Activated CD8-positive, alpha-beta T cell treated with anti-CD3 and anti-CD28 coated beads for 36 hours (primary cell): ENCODE data around the gene SYNRG. TPM values are rescaled to one million over a fixed set of nuclear protein-coding genes. Genes with fewer than 3 reads are reported as not detected.

Experiments used
- ATAC-seq: fragments of 200-7000 bp; cut with Tn5 transposase; one replicate; pipeline ENCODE4 v1.10.0; 2021; ENCODE audit warnings: mild to moderate bottlenecking, moderate library complexity
- CTCF ChIA-PET: fragments of 350-600 bp; sonication (Branson Sonifier 250); formaldehyde crosslinking; loops from one replicate; lab custom pipeline; 2021; ENCODE audit warnings: antibody characterized with exemption; lab: Charles Lee
- POLR2A ChIA-PET: fragments of 350-600 bp; sonication (Branson Sonifier 250); formaldehyde crosslinking; loops from one replicate; lab custom pipeline; 2021; ENCODE audit warnings: antibody characterized with exemption; lab: Charles Lee
- DNase-seq: peaks from one replicate; pipeline ENCODE4 v3.0.0-alpha.2; 2020
- H3K27ac Mint-ChIP-seq: one replicate; pipeline ENCODE4 v1.8.0; 2021; ENCODE audit warnings: mild to moderate bottlenecking, mixed read lengths
- H3K27me3 Mint-ChIP-seq: one replicate; pipeline ENCODE4 v1.8.0; 2021; ENCODE audit warnings: mixed read lengths
- H3K36me3 Mint-ChIP-seq: one replicate; pipeline ENCODE4 v1.8.0; 2021; ENCODE audit warnings: low read depth, mixed read lengths
- H3K4me1 Mint-ChIP-seq: one replicate; pipeline ENCODE4 v1.8.0; 2021; ENCODE audit warnings: low read depth, mixed read lengths
- H3K4me3 Mint-ChIP-seq: one replicate; pipeline ENCODE4 v1.8.0; 2021; ENCODE audit warnings: mild to moderate bottlenecking, moderate library complexity, mixed read lengths
- H3K9me3 Mint-ChIP-seq: one replicate; pipeline ENCODE4 v1.8.0; 2021; ENCODE audit warnings: mixed read lengths
- intact Hi-C: fragments of 100-400 bp; cut with micrococcal nuclease; formaldehyde crosslinking; loops from one replicate; pipeline ENCODE4 v1.10.0; 2022
- total RNA-seq, 2 experiments: library from RNA; stranded (reverse); gene quantifications; one replicate each; pipeline ENCODE4 v1.2.3, GENCODE V29; 2021
- TF ChIP-seq, protein P1 (sequence below): fragments of 200-600 bp; IDR thresholded peaks from one replicate; pipeline ENCODE4 v1.8.0; 2022; ENCODE audit warnings: antibody characterized with exemption, mild to moderate bottlenecking

SYNRG gene
- total RNA-seq, 2 experiments from 2014 or later, result 35.4 to 43.1 TPM

- H3K4me3 Mint-ChIP-seq, result no peak overlapping the region
- ATAC-seq (no peak), DNase-seq (no peak)
- H3K4me1 Mint-ChIP-seq, result peaks cover 40% of the 10 kb centered on the region
- no peaks in the 10 kb centered on the region for H3K9me3 Mint-ChIP-seq
- H3K36me3 Mint-ChIP-seq, result no peaks in the 10 kb centered on the region
- TF ChIP-seq, protein P1, sequence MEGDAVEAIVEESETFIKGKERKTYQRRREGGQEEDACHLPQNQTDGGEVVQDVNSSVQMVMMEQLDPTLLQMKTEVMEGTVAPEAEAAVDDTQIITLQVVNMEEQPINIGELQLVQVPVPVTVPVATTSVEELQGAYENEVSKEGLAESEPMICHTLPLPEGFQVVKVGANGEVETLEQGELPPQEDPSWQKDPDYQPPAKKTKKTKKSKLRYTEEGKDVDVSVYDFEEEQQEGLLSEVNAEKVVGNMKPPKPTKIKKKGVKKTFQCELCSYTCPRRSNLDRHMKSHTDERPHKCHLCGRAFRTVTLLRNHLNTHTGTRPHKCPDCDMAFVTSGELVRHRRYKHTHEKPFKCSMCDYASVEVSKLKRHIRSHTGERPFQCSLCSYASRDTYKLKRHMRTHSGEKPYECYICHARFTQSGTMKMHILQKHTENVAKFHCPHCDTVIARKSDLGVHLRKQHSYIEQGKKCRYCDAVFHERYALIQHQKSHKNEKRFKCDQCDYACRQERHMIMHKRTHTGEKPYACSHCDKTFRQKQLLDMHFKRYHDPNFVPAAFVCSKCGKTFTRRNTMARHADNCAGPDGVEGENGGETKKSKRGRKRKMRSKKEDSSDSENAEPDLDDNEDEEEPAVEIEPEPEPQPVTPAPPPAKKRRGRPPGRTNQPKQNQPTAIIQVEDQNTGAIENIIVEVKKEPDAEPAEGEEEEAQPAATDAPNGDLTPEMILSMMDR, result no peak
- H3K27ac Mint-ChIP-seq, result no peak overlapping the region
- intact Hi-C loops, result no loop called here
- POLR2A ChIA-PET, result no interaction called here
- CTCF ChIA-PET, result interaction anchor here (1.2 kb wide), 1 partner anchor 121 kb away, joined by 3 read pairs; no protein-coding TSS in a partner anchor
- no peaks in the 10 kb centered on the region for H3K27me3 Mint-ChIP-seq
Observed at GRCh38 chr17:37494971-37495370, 114.2 kb downstream of the SYNRG start.

GRCh38 chr17:37494401-37494831 lies 114.8 kb downstream of the SYNRG start:
- POLR2A ChIA-PET, result interaction anchor here (0.6 kb wide), 1 partner anchor 56 kb away, joined by 3 read pairs; no protein-coding TSS in a partner anchor
- ATAC-seq (no peak), DNase-seq (no peak)
- Mint-ChIP-seq H3K4me1 (peaks cover 40% of the 10 kb centered on the region), H3K9me3 (no peaks in the 10 kb centered on the region), H3K27ac (no peak overlapping the region), H3K27me3 (no peaks in the 10 kb centered on the region), H3K4me3 (no peak overlapping the region), H3K36me3 (no peaks in the 10 kb centered on the region)
- TF ChIP-seq, protein P1, result no peak
- CTCF ChIA-PET, result interaction anchor here (1.2 kb wide), 1 partner anchor 121 kb away, joined by 3 read pairs; no protein-coding TSS in a partner anchor
- intact Hi-C loops, result no loop called here

DNA sequence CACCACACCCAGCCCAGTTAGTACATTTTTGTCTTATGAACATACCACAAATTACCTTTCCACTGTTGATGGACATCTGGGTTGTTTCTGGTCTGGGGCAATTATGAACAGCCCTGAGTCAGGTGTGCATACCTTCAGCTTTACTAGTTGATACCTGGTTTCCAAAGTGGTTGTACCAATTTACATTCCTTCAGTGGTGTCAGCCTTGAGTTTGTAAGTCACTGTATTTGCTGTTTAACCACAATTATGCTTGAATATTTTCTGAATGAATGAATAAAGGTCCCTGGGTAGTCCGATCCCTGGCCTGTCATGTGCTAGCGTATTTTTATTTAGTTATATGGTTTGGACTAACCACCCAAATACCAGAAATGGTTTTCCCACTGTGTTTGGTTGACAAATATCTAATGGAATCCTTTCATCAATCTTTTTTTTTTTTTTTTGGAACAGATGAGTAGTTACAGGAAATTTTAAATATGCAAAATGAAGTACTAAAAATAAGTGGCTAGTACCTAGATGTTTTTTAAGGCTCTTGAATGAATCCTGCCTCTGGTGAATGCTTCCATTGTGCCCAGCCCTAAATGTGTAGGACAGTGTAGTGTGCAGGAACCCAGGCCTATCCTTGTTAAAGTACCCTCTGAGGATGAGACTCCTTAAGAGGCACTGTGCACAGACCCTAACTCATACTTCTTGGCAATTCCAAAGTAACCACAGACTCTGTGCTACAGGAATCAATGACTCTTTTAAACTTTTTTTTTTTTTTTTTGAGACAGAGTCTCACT lies 115.8 kb downstream of the SYNRG start:
- peaks cover 43% of the 10 kb centered on the region for H3K4me1 Mint-ChIP-seq

DNA sequence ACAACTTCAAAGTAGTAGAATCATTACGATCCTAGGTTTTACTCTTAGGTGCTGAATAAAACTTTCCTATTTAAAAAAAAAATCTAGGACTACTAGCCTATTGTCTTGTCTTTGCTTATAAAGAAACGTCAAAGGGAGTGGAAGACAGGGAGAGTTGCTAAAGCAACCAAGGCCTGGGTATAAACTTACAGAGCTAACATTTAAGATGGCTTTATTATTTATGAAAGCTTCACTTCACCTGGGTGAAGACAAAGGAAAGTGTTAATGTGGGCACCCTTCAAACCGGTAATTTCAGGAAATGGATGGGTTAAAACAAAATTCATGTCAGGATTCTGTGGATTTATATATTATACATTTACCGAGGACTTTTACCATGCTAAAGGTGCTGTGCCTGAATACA lies 117.1 kb downstream of the SYNRG start:
- Mint-ChIP-seq H3K9me3 (no peaks in the 10 kb centered on the region), H3K36me3 (no peaks in the 10 kb centered on the region), H3K27ac (no peak overlapping the region), H3K4me1 (peaks cover 49% of the 10 kb centered on the region), H3K27me3 (no peaks in the 10 kb centered on the region), H3K4me3 (no peak overlapping the region)
- ChIA-PET CTCF (interaction anchor here (0.5 to 1.8 kb wide), 3 partner anchors 73 to 119 kb away, joined by 3 to 9 read pairs (median 4); no protein-coding TSS in a partner anchor), POLR2A (no interaction called here)
- TF ChIP-seq, protein P1, result no peak
- intact Hi-C loops, result no loop called here
- no peak for ATAC-seq
- no peak for DNase-seq

More for the DNA sequence above, 115.8 kb downstream of the SYNRG start:
- no peak overlapping the region for H3K27ac Mint-ChIP-seq
- ATAC-seq (no peak), DNase-seq (no peak)
- no peak overlapping the region for H3K4me3 Mint-ChIP-seq
- CTCF ChIA-PET, result interaction anchor here (1.2 kb wide), 1 partner anchor 120 kb away, joined by 3 read pairs; no protein-coding TSS in a partner anchor
- no peaks in the 10 kb centered on the region for H3K9me3 Mint-ChIP-seq
- POLR2A ChIA-PET, result no interaction called here
- no peaks in the 10 kb centered on the region for H3K27me3 Mint-ChIP-seq
- intact Hi-C loops, result no loop called here
- no peaks in the 10 kb centered on the region for H3K36me3 Mint-ChIP-seq
- TF ChIP-seq, protein P1, result no peak
